HG02763 (cell line): Measurements from ENCODE around the gene ERMAP.
"Not testable (repeated sequence)": the region's sequence is repeated elsewhere in the genome, so short reads cannot be mapped to it uniquely, and the experiment has no call there.

Experiments used
- ATAC-seq: cut with Tn5 transposase; IDR thresholded peaks from one replicate; pipeline ENCODE4 v1.9.1; 2021; ENCODE audit warnings: mild to moderate bottlenecking, moderate library complexity; ENCODE audit not compliant: unreplicated experiment

Gene ERMAP

GRCh38 chr1:42806593-42806992 is 10.3 kb upstream of the ERMAP start:
- no peak for ATAC-seq

GRCh38 chr1:42807056-42807668 is 9.8 kb upstream of the ERMAP start:
- ATAC-seq: no peak

- not testable (repeated sequence) for ATAC-seq
Observed at GRCh38 chr1:42814815-42815214, 2.1 kb upstream of the ERMAP start.

- ATAC-seq: no peak
Observed at GRCh38 chr1:42815941-42816584, 859 bp upstream of the ERMAP start.

- no peak for ATAC-seq
Observed at GRCh38 chr1:42817440-42817767, 482 bp downstream of the ERMAP start.

- no peak for ATAC-seq
Observed at GRCh38 chr1:42817976-42818375, 1.1 kb downstream of the ERMAP start.

GRCh38 chr1:42820813-42821212 is 3.9 kb downstream of the ERMAP start:
- no peak for ATAC-seq

GRCh38 chr1:42821690-42822089 is 4.8 kb downstream of the ERMAP start:
- ATAC-seq: no peak

GRCh38 chr1:42822800-42823392 is 6.0 kb downstream of the ERMAP start:
- no peak for ATAC-seq

GRCh38 chr1:42824481-42825035 is 7.6 kb downstream of the ERMAP start:
- no peak for ATAC-seq

GRCh38 chr1:42825036-42825851 is 8.3 kb downstream of the ERMAP start:
- ATAC-seq: no peak

GRCh38 chr1:42830631-42831030 is 13.7 kb downstream of the ERMAP start:
- ATAC-seq: no peak

GRCh38 chr1:42831273-42831672 is 14.4 kb downstream of the ERMAP start:
- ATAC-seq: no peak

- no peak for ATAC-seq
Observed at GRCh38 chr1:42832641-42833240, 15.8 kb downstream of the ERMAP start.

GRCh38 chr1:42833981-42834380 is 17.1 kb downstream of the ERMAP start:
- ATAC-seq: no peak

GRCh38 chr1:42834803-42835202 is 17.9 kb downstream of the ERMAP start:
- ATAC-seq: no peak

GRCh38 chr1:42835422-42835821 is 18.5 kb downstream of the ERMAP start:
- ATAC-seq: no peak

GRCh38 chr1:42837709-42838108 is 20.8 kb downstream of the ERMAP start:
- no peak for ATAC-seq

- ATAC-seq: no peak
Observed at GRCh38 chr1:42838482-42839190, 21.7 kb downstream of the ERMAP start.

GRCh38 chr1:42841010-42841409 is 24.1 kb downstream of the ERMAP start:
- no peak for ATAC-seq
